Heart left ventricle (tissue), 16 donors: Measurements from ENCODE around the gene DRC7. TPM values are rescaled to one million over a fixed set of nuclear protein-coding genes. Genes with fewer than 3 reads are reported as not detected.
"Not testable (repeated sequence)": the region's sequence is repeated elsewhere in the genome, so short reads cannot be mapped to it uniquely, and the experiment has no call there.

ENCODE experiments used
- ATAC-seq, 4 donors: fragments of 200-7000 bp; cut with Tn5 transposase; one replicate each; pipeline ENCODE4 v1.9.1; 2020 to 2022; ENCODE audit warnings: moderate library complexity in 4 of 4, mild to moderate bottlenecking in 3 of 4, moderate number of reproducible peaks in 1 of 4
- DNase-seq, 5 donors: peaks; one replicate each; pipeline ENCODE4 v3.0.0-alpha.2; 2020
- H3K27ac ChIP-seq, 12 donors: fragments of 200-600 bp; sonication (generic) in 4 of 12; one replicate each; pipeline versions ENCODE4 v1.5.0 to v1.8.0; 2016 to 2022; ENCODE audit warnings: mild to moderate bottlenecking in 2 of 12
- H3K27me3 ChIP-seq, 9 donors: fragments of 200-600 bp; sonication (generic) in 2 of 9; one replicate each; pipeline versions ENCODE4 v1.5.1 to v1.8.0; 2016 to 2022; ENCODE audit warnings: mild to moderate bottlenecking in 3 of 9
- H3K36me3 ChIP-seq, 9 donors: fragments of 200-600 bp; sonication (generic) in 2 of 9; one replicate each; pipeline versions ENCODE4 v1.5.0 to v1.8.0; 2018 to 2022; ENCODE audit warnings: mild to moderate bottlenecking in 2 of 9
- H3K4me1 ChIP-seq, 12 donors: fragments of 200-600 bp; sonication (generic) in 4 of 12; one replicate each; pipeline versions ENCODE4 v1.5.0 to v1.8.0; 2016 to 2022; ENCODE audit warnings: mild to moderate bottlenecking in 3 of 12
- H3K4me3 ChIP-seq, 12 donors: fragments of 200-600 bp; sonication (generic) in 4 of 12; one replicate each; pipeline versions ENCODE4 v1.5.0 to v1.8.0; 2017 to 2022; ENCODE audit warnings: mild to moderate bottlenecking in 9 of 12, moderate library complexity in 4 of 12
- H3K9me3 ChIP-seq, 12 donors: fragments of 200-600 bp; sonication (generic) in 4 of 12; one replicate each; pipeline versions ENCODE4 v1.5.0 to v1.8.0; 2016 to 2022; ENCODE audit warnings: mild to moderate bottlenecking in 1 of 12
- CTCF ChIP-seq, 12 donors: fragments of 200-600 bp; sonication (generic) in 4 of 12; IDR thresholded peaks; one replicate each; pipeline versions ENCODE4 v1.5.0 to v1.8.0; 2018 to 2022; ENCODE audit warnings: antibody characterized with exemption in 12 of 12, mild to moderate bottlenecking in 5 of 12
- POLR2A ChIP-seq, 2 donors: fragments of 450-650 bp; IDR thresholded peaks; one replicate each; pipeline ENCODE4 v1.6.1; 2017; ENCODE audit warnings: antibody characterized with exemption in 2 of 2, mild to moderate bottlenecking in 2 of 2, moderate library complexity in 2 of 2
- WGBS, 4 donors: extraction: QIAGEN DNeasy Blood & Tissue Kit in 2 of 4; methylation state at CpG; one replicate each; pipeline versions ENCODE4 v1.1.5 to v1.1.7; 2013 to 2018; 5-methylcytosine and 5-hydroxymethylcytosine counted together
- intact Hi-C, 10 donors: fragments of 100-400 bp; cut with DNase I; formaldehyde crosslinking; loops; one replicate each; pipeline versions ENCODE4 v1.11.1 to v1.14.2; 2022
- polyA plus RNA-seq, 2 donors: library from polyadenylated mRNA; stranded (reverse); fragments of 200-250 nt; gene quantifications; one replicate each; pipeline ENCODE4 v1.2.3, GENCODE V29; 2013
- total RNA-seq, 9 donors: library from RNA; depleted of rRNA in 2 of 9; stranded (reverse); fragments of >200 nt in 2 of 9; fragmentation: NEBNext Ultra II Directional in 3 of 9; extraction: Animal tissue kit (Norgen Biotek cat#: 25700) in 3 of 9; gene quantifications; one replicate each; pipeline versions ENCODE4 v1.1.0 to v1.2.4, GENCODE V29; 2016 to 2023
- donor health status: ischemic (EF 13 %, LVEDD 7.1; RV severe dilation, severe dysfunction).
- donor health status: healthy with polysubstance abuse.
- donor health status: DM: no; HTN: yes; CAD: no.
- donor health status: DM: no; HTN: no; CAD: no.
- donor health status: ischemic (EF 25% LVEDD 6.9; RV normal size, moderate dysfunction).
- donor health status: ischemic (EF 25% LVEDD 5.7; RV mildly dilated, moderate dysfunction).
- donor health status: healthy.
- donor health status: DM: yes; HTN: yes; CAD: no.
- donor health status: ischemic (EF 35%, LVEDD 5.7; RV mildly dilated, moderate dysfunction).
- donor health status: nonischemic (EF 11% LVEDD 7.7; RV severe dilation, severe dysfunction).
- donor health status: DM: yes; HTN: yes; CAD: no.
- donor health status: PGD.
- donor health status: ischemic (EF 29% LVEDD 5.4; RV normal size, mild dysfunction).
- donor health status: nonischemic (EF 23%, LVEDD 6.1; RV moderate dilation, normal function).

DRC7 gene
- total and polyA plus RNA-seq, 11 donors: 0.29 TPM; not detected in 10

- no peaks in the 10 kb centered on the region for H3K9me3 ChIP-seq
- no peak for ATAC-seq
- peaks cover 0 to 2% (median 0%) of the 10 kb centered on the region in 9 donors for H3K27me3 ChIP-seq
- no peak for DNase-seq
- no peak overlapping the region for H3K27ac ChIP-seq
- intact Hi-C loops: loop anchor here in 1 of 10 donors (10.0 kb wide), 1 partner anchor 57 kb away; no protein-coding TSS in a partner anchor
- H3K36me3 ChIP-seq: no peaks in the 10 kb centered on the region
- no peaks in the 10 kb centered on the region for H3K4me1 ChIP-seq
- TF ChIP-seq CTCF (IDR thresholded peaks at IDR 0.05): no peak
- TF ChIP-seq POLR2A (IDR thresholded peaks at IDR 0.05): no peak
- WGBS, 4 donors: 80 to 89% (median 86%) methylated on average over 5 of the region's 5 CpGs
- H3K4me3 ChIP-seq: no peak overlapping the region
These were observed 16.7 kb downstream of the DRC7 start for GRCh38 chr16:57711346-57711745.

- intact Hi-C loops: loop anchor here in 1 of 10 donors (10.0 kb wide), 1 partner anchor 57 kb away; no protein-coding TSS in a partner anchor
- TF ChIP-seq POLR2A (IDR thresholded peaks at IDR 0.05): no peak
- no peak for TF ChIP-seq CTCF (IDR thresholded peaks at IDR 0.05)
- Histone ChIP-seq H3K36me3 (no peaks in the 10 kb centered on the region), H3K4me1 (no peaks in the 10 kb centered on the region), H3K27me3 (peaks cover 0 to 5% (median 0%) of the 10 kb centered on the region in 9 donors), H3K27ac (no peak overlapping the region), H3K9me3 (no peaks in the 10 kb centered on the region), H3K4me3 (no peak overlapping the region)
- 88 to 96% (median 91%) methylated on average over 3 of the region's 3 CpGs for WGBS, 4 donors
- no peak for DNase-seq
- ATAC-seq: no peak
These were observed 17.4 kb downstream of the DRC7 start for GRCh38 chr16:57711993-57712392.

GRCh38 chr16:57712569-57712968 is 18.0 kb downstream of the DRC7 start:
- WGBS, 4 donors: 68 to 77% (median 70%) methylated on average over 6 of the region's 6 CpGs
- not testable (repeated sequence) for H3K36me3 ChIP-seq, H3K4me1 ChIP-seq, H3K9me3 ChIP-seq, H3K27me3 ChIP-seq, H3K4me3 ChIP-seq, ATAC-seq, H3K27ac ChIP-seq, DNase-seq
- intact Hi-C loops: loop anchor here in 1 of 10 donors (10.0 kb wide), 1 partner anchor 58 kb away; no protein-coding TSS in a partner anchor

GRCh38 chr16:57713596-57713995 is 19.0 kb downstream of the DRC7 start:
- TF ChIP-seq CTCF (IDR thresholded peaks at IDR 0.05) (no peak), POLR2A (IDR thresholded peaks at IDR 0.05) (no peak)
- H3K27ac ChIP-seq: no peak overlapping the region
- H3K36me3 ChIP-seq: no peaks in the 10 kb centered on the region
- intact Hi-C loops: loop anchor here in 1 of 10 donors (10.0 kb wide), 1 partner anchor 59 kb away; no protein-coding TSS in a partner anchor
- no peaks in the 10 kb centered on the region for H3K9me3 ChIP-seq
- ATAC-seq (no peak), DNase-seq (no peak)
- no peaks in the 10 kb centered on the region for H3K4me1 ChIP-seq
- peaks cover 0 to 5% (median 0%) of the 10 kb centered on the region in 9 donors for H3K27me3 ChIP-seq
- 79 to 94% (median 87%) methylated on average over 8 of the region's 8 CpGs for whole genome bisulfite sequencing, 4 donors
- no peak overlapping the region for H3K4me3 ChIP-seq

GRCh38 chr16:57714047-57714446 is 19.4 kb downstream of the DRC7 start:
- peaks cover 0 to 5% (median 0%) of the 10 kb centered on the region in 9 donors for H3K27me3 ChIP-seq
- no peak overlapping the region for H3K27ac ChIP-seq
- H3K4me3 ChIP-seq: no peak overlapping the region
- no peaks in the 10 kb centered on the region for H3K36me3 ChIP-seq
- no peaks in the 10 kb centered on the region for H3K9me3 ChIP-seq
- no peak for ATAC-seq
- TF ChIP-seq CTCF (IDR thresholded peaks at IDR 0.05): no peak
- WGBS, 4 donors: 75 to 84% (median 79%) methylated on average over 6 of the region's 6 CpGs
- no peaks in the 10 kb centered on the region for H3K4me1 ChIP-seq
- intact Hi-C loops: loop anchor here in 1 of 10 donors (10.0 kb wide), 1 partner anchor 59 kb away; no protein-coding TSS in a partner anchor
- no peak for DNase-seq
